GM23248 (cell line): ENCODE results near the gene COG5. TPM values are rescaled to one million over a fixed set of nuclear protein-coding genes. Genes with fewer than 3 reads are reported as not detected.

ENCODE experiments used
- DNase-seq: peaks from one replicate; pipeline ENCODE4 v3.0.0-alpha.2; 2015
- H2AFZ ChIP-seq: fragments of 200-600 bp; sonication (generic); 2 replicates; pipeline ENCODE4 v1.6.1; 2016; ENCODE audit warnings: antibody characterized with exemption
- H3F3A ChIP-seq: fragments of 200-600 bp; sonication (generic); 2 replicates; pipeline ENCODE4 v1.6.1; 2016; ENCODE audit warnings: mild to moderate bottlenecking, antibody characterized with exemption, mixed run types; ENCODE audit not compliant: insufficient read depth
- H3K27ac ChIP-seq: fragments of 200-600 bp; sonication (generic); 2 replicates; pipeline ENCODE4 v1.5.1; 2016; ENCODE audit warnings: mild to moderate bottlenecking
- H3K27me3 ChIP-seq: fragments of 200-600 bp; sonication (generic); replicated peaks from 2 replicates; pipeline ENCODE4 v1.6.1; 2016; ENCODE audit warnings: mild to moderate bottlenecking; ENCODE audit not compliant: insufficient read depth
- H3K36me3 ChIP-seq: fragments of 200-600 bp; sonication (generic); 2 replicates; pipeline ENCODE4 v1.6.1; 2016; ENCODE audit warnings: low read depth, mild to moderate bottlenecking
- H3K4me1 ChIP-seq: fragments of 200-600 bp; sonication (generic); 2 replicates; pipeline ENCODE4 v1.6.1; 2016; ENCODE audit warnings: mild to moderate bottlenecking; ENCODE audit not compliant: insufficient read depth
- H3K4me2 ChIP-seq: fragments of 200-600 bp; sonication (generic); one replicate; pipeline ENCODE4 v1.6.1; 2016; ENCODE audit warnings: mild to moderate bottlenecking; ENCODE audit not compliant: unreplicated experiment
- H3K4me3 ChIP-seq: fragments of 200-600 bp; sonication (generic); 2 replicates; pipeline ENCODE4 v1.5.1; 2016; ENCODE audit warnings: mild to moderate bottlenecking
- H3K79me2 ChIP-seq: fragments of 200-600 bp; sonication (generic); 2 replicates; pipeline ENCODE4 v1.6.1; 2016; ENCODE audit warnings: mild to moderate bottlenecking; ENCODE audit not compliant: insufficient read depth
- H3K9ac ChIP-seq: fragments of 200-600 bp; sonication (generic); 2 replicates; pipeline ENCODE4 v1.6.1; 2016; ENCODE audit warnings: mild to moderate bottlenecking
- H3K9me2 ChIP-seq: fragments of 200-600 bp; sonication (generic); 2 replicates; pipeline ENCODE4 v1.6.1; 2016; ENCODE audit warnings: mixed run types, mild to moderate bottlenecking, moderate library complexity; ENCODE audit not compliant: insufficient read depth
- H3K9me3 ChIP-seq: fragments of 200-600 bp; sonication (generic); one replicate; pipeline ENCODE4 v1.6.1; 2017; ENCODE audit warnings: low read depth
- H4K20me1 ChIP-seq: fragments of 200-600 bp; sonication (generic); 2 replicates; pipeline ENCODE4 v1.6.0; 2016; ENCODE audit not compliant: insufficient read depth
- EZH2 ChIP-seq: fragments of 200-600 bp; sonication (generic); IDR thresholded peaks from 2 replicates; pipeline ENCODE4 v1.6.1; 2018; ENCODE audit warnings: antibody characterized with exemption, mild to moderate bottlenecking; ENCODE audit not compliant: insufficient read depth, poor library complexity, severe bottlenecking
- EZH2phosphoT487 ChIP-seq: fragments of 200-600 bp; sonication (generic); IDR thresholded peaks from 2 replicates; pipeline ENCODE4 v1.6.1; 2018; ENCODE audit warnings: antibody characterized with exemption, moderate library complexity, mild to moderate bottlenecking, low read depth; ENCODE audit not compliant: insufficient read depth
- WGBS, 2 experiments: methylation state at CpG; one replicate each; pipeline ENCODE4 v1.1.6; 2015 to 2017; ENCODE audit warnings: low lambda C conversion rate in 2 of 2, low coverage in 1 of 2; ENCODE audit errors: missing lambda C conversion rate in 2 of 2; 5-methylcytosine and 5-hydroxymethylcytosine counted together
- in situ Hi-C: fragments of 300-500 bp; cut with MboI; formaldehyde crosslinking; loops from 2 replicates; pipeline ENCODE4 v1.15.0; 2020
- polyA plus RNA-seq: library from polyadenylated mRNA; unstranded; fragments of >200 nt; fragmentation: Nextera tagmentation; extraction: Ambion mirVana; gene quantifications from 2 replicates; pipeline ENCODE4 v1.2.1, GENCODE V29; 2016
- total RNA-seq: library from RNA; depleted of rRNA; stranded (reverse); fragments of >200 nt; shearing (Covaris generic); gene quantifications from 2 replicates; pipeline ENCODE4 v1.2.3, GENCODE V29; 2014

The COG5 gene
- total and polyA plus RNA-seq, 2 experiments from 2014 or later: 20.7 to 26.0 TPM

DNA sequence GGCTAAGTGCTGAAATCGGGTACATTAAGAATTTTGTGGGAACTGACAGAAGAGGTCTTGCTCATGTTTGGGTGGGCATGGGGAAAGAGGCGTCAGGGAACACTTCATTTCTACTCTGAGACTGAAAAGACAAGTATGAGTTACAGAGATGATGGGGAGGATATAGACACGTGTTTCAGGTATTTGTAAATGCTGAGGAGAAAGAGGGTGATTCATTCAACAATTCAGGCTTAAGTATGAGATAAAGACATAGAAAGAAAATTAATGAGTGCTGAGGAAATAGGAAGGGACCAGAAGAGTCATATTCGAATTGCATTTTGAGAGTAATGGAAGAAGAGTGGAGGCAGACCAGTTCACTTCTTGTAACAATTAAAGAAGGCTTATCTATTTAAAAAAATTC, 251.3 kb downstream of the COG5 start:
- H3F3A ChIP-seq: no peaks in the 10 kb centered on the region
- no peaks in the 10 kb centered on the region for H3K9me3 ChIP-seq
- no peaks in the 10 kb centered on the region for H3K4me1 ChIP-seq
- no peak overlapping the region for H3K27ac ChIP-seq
- 74% methylated on average over 4 of the region's 4 CpGs for WGBS, 2 experiments
- H3K9me2 ChIP-seq: no peaks in the 10 kb centered on the region; the same call in 1 of the 2 replicates
- H3K9ac ChIP-seq: no peak overlapping the region
- TF ChIP-seq EZH2 (no peak), EZH2phosphoT487 (no peak)
- in situ Hi-C loops: no loop called here
- no peak overlapping the region for H2AFZ ChIP-seq
- H3K79me2 ChIP-seq: no peaks in the 10 kb centered on the region
- no peaks in the 10 kb centered on the region for H4K20me1 ChIP-seq
- 0 out of 2 replicates have a peak, but pooled peaks cover 3% of the 10 kb centered on the region for H3K36me3 ChIP-seq
- H3K4me2 ChIP-seq: no peak overlapping the region
- H3K27me3 ChIP-seq: no peaks in the 10 kb centered on the region
- DNase-seq: peak; percentile 35
- no peak overlapping the region for H3K4me3 ChIP-seq

DNA sequence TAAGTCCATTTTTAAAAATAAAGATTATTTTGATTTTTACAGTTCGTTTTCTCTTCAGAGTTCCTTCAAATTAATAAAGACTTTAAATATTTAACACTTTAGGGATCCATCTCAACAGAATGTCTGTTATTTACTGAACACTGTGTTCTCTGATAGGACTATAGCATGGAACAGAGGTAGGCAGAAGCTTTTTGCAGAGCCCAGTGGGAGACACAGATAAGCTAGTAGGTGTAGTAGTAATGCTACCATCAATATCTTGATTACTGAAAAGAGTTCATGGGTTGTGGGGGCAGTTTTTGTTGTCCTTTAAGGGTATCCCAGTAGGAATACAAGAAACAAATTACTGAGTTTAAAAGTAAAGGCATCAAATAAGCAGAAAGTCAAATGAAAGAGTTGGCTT, 254.4 kb downstream of the COG5 start:
- H3K27me3 ChIP-seq: no peaks in the 10 kb centered on the region
- H3K4me1 ChIP-seq: no peaks in the 10 kb centered on the region
- TF ChIP-seq EZH2 (no peak), EZH2phosphoT487 (no peak)
- H3K4me3 ChIP-seq: no peak overlapping the region
- H3K4me2 ChIP-seq: no peak overlapping the region
- no peak for DNase-seq
- no peaks in the 10 kb centered on the region for H4K20me1 ChIP-seq
- no peak overlapping the region for H3K9ac ChIP-seq
- WGBS, 2 experiments: 44 to 45% methylated on average over 1 of the region's 1 CpG
- H3K9me2 ChIP-seq: no peaks in the 10 kb centered on the region; the same call in 1 of the 2 replicates
- no peak overlapping the region for H2AFZ ChIP-seq
- no peaks in the 10 kb centered on the region for H3K9me3 ChIP-seq
- no peaks in the 10 kb centered on the region for H3K79me2 ChIP-seq
- H3K27ac ChIP-seq: no peak overlapping the region
- no peaks in the 10 kb centered on the region for H3F3A ChIP-seq
- H3K36me3 ChIP-seq: no peaks in the 10 kb centered on the region
- in situ Hi-C loops: no loop called here

DNA sequence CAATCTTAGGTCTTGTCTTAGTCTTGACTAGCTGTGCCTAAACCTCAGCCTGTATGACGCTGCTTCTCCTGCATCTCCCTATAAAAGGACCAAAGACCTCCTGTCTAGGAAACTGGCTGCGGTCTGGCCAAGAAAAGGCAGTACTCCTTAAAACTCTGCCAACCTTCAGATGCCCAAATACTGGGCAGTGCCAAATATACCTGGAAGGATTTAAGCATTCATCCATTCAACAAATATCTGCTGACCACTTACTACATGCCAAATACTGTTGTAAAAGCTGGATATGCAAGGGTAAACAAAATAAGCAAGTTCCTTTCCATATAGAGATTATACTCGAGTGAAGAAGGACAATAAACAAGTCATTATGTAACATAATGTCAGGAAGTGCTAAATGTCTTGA, 259.1 kb downstream of the COG5 start:
- Histone ChIP-seq H3K9ac (no peak overlapping the region), H2AFZ (no peak overlapping the region), H3K9me3 (no peaks in the 10 kb centered on the region), H3K79me2 (no peaks in the 10 kb centered on the region), H3K27ac (no peak overlapping the region), H4K20me1 (no peaks in the 10 kb centered on the region), H3K27me3 (no peaks in the 10 kb centered on the region), H3F3A (no peaks in the 10 kb centered on the region), H3K9me2 (no peaks in the 10 kb centered on the region; the same call in 1 of the 2 replicates), H3K4me1 (no peaks in the 10 kb centered on the region), H3K36me3 (no peaks in the 10 kb centered on the region), H3K4me2 (no peak overlapping the region), H3K4me3 (no peak overlapping the region)
- DNase-seq: no peak
- TF ChIP-seq EZH2 (no peak), EZH2phosphoT487 (no peak)
- in situ Hi-C loops: no loop called here
- 64 to 67% methylated on average over 3 of the region's 3 CpGs for WGBS, 2 experiments

DNA sequence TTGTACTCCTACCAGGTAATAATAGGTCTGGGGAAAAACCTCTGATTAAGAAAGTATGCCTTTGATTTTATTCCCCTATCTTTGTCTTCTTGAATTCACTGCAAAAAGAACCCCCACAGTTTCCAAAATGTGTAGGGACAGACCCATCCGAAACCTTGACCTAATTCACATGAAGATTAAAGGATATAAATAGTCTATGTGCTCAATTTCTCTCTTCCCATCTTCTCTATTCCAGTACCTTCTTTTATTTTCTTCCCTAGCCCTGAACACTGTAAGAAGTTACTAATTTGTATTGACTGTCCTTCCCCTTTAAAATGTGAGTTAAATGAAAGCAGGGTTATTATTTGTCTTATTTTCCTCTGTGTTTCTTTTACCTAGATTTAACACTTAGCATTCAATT, 259.7 kb downstream of the COG5 start:
- Histone ChIP-seq H3K9me3 (no peaks in the 10 kb centered on the region), H3K27ac (no peak overlapping the region), H4K20me1 (no peaks in the 10 kb centered on the region), H3K9ac (no peak overlapping the region), H3K4me2 (no peak overlapping the region), H3F3A (no peaks in the 10 kb centered on the region), H3K27me3 (no peaks in the 10 kb centered on the region), H3K79me2 (no peaks in the 10 kb centered on the region), H2AFZ (no peak overlapping the region), H3K9me2 (no peaks in the 10 kb centered on the region; the same call in 1 of the 2 replicates), H3K4me3 (no peak overlapping the region), H3K36me3 (no peaks in the 10 kb centered on the region), H3K4me1 (no peaks in the 10 kb centered on the region)
- DNase-seq: no peak
- WGBS, 2 experiments: 68 to 89% methylated on average over 1 of the region's 1 CpG
- TF ChIP-seq EZH2 (no peak), EZH2phosphoT487 (no peak)
- in situ Hi-C loops: no loop called here
